ENCODE results near the gene SYNDIG1. TPM values are rescaled to one million over a fixed set of nuclear protein-coding genes. Genes with fewer than 3 reads are reported as not detected.
A peak's percentile ranks its signal among the peaks of the same experiment; 100 is the strongest.

The SYNDIG1 gene
- total RNA-seq, 1 experiment from 2014 or later: 10.2 TPM

- DNase-seq (ENCODE audit: low read depth): peak; percentile 58
These were observed 53.3 kb downstream of the SYNDIG1 start for GRCh38 chr20:24522452-24523330.

GRCh38 chr20:24523661-24524060, 54.2 kb downstream of the SYNDIG1 start:
- no peak for DNase-seq (ENCODE audit: low read depth)

GRCh38 chr20:24528583-24529368, 59.3 kb downstream of the SYNDIG1 start:
- DNase-seq (ENCODE audit: low read depth): no peak

GRCh38 chr20:24529369-24529719, 59.9 kb downstream of the SYNDIG1 start:
- DNase-seq (ENCODE audit: low read depth): no peak

DNA sequence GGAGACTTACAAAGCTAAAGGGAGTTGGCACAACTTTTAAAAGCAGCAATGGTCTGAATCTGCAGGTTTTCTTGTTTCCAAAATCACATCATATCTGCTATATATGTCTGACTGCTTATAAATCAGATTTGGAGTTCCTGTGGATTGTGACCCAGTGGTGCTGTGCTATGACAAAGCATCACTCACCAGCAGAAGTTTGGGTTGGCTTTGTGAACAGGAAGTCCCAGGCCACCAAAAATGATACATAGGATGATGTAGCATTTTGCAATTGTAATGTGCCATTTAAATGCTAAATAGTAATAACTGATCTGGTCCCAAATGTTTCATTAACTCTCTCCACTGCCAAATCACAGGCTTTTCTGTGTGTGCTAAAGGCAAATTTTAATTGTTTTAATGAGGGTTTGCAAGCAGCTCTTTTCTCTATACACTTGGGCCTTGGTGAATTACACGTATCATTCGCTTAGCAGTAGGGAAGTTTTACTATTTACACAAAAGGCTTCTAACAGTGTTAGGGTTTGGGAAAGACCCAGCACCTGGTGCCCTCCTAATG, 60.8 kb downstream of the SYNDIG1 start:
- DNase-seq (ENCODE audit: low read depth): peak; percentile 29

DNA sequence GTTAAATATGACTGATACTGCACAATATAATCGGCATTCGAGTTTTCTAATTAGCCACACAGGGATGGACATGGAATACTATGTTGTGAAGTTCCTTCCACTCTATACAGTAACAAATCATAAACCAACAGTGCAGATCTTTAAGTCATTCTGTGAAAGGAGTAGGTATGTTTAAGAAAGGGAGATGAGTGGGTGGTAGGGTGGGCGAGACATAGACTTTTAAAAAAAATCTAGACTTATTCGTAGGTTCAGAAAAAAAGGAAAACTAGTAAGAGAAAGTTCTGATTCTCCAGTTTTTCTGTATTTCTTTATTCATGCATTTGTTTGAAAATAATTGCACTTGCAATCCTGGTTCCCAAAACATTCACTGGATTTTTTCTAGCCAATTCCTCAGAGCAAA, 61.8 kb downstream of the SYNDIG1 start:
- DNase-seq (ENCODE audit: low read depth): no peak

DNA sequence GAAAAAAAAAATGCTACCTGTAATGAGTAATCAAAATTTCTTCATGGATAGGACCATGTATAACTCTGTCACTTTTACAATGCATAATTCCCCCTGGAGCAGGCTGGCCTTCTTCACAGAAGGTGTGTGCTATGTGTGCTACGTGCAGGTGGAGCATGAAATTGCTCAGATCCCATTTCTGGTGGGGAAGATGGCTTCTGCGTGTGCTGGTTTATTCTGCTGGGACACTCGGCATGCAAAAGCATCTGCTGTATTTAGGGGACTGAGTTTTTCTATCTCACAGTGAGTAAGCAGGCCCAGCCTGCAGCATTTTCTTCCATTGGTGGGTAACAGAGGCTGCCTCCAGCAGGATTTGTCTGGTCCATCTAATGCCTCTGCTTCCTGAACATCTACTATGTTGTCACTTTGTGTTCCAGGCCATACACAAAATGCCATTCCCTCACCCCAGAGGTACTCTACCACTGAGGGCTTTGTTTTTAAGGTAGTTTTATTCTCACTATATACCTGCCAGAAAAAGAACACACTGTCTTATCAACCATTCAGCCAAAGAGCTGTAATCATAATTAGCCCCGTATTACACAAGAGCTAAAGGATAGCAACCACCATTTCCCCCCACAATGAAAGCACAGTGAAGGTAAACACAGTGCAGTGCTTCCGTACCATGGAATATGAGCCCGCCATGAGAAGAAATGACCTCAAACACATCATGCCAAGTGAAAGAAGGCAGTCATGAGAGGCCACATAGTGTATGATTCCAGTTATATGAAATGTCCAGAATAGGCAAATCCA, 62.4 kb downstream of the SYNDIG1 start:
- DNase-seq (ENCODE audit: low read depth): no peak

DNA sequence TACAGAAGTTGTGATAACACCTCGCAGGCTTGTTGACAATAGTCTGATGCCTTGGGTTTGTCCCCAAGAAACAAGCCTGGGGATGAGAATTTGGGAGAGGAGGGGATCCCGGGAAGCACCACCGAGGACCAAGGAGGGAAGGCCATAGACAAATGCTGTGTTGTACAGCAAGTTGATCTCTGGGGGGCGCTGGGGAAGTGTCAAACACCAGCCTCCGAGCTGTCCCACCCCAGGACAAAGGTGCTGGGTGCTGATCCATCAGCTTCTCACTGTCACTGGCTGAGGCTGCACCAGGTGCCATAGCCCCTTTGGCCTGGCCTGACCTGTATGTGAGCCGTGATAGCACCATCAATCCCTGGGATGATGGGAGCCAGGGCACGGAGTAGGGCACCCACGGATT, 64.0 kb downstream of the SYNDIG1 start:
- DNase-seq (ENCODE audit: low read depth): no peak

DNA sequence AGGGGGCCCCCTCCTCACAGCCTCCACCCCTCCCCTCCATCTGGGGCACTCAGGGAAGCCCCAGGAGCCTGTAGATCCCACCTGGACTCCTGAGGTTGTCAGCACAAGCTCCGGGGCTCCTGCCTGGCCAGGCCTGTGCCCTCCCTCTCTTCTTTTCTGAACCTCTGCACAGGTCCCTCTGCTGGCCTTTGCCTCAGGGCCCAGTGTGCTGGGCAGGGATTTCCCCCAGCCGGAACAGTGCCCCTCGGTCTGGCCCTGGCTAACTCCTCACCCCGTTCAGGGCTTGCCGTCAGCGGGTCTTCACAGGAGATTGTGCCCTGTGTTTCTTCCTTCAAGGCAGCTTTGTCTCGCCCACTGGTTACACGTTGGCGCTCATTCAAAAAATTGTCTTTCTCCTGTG, 64.9 kb downstream of the SYNDIG1 start:
- DNase-seq (ENCODE audit: low read depth): no peak

DNA sequence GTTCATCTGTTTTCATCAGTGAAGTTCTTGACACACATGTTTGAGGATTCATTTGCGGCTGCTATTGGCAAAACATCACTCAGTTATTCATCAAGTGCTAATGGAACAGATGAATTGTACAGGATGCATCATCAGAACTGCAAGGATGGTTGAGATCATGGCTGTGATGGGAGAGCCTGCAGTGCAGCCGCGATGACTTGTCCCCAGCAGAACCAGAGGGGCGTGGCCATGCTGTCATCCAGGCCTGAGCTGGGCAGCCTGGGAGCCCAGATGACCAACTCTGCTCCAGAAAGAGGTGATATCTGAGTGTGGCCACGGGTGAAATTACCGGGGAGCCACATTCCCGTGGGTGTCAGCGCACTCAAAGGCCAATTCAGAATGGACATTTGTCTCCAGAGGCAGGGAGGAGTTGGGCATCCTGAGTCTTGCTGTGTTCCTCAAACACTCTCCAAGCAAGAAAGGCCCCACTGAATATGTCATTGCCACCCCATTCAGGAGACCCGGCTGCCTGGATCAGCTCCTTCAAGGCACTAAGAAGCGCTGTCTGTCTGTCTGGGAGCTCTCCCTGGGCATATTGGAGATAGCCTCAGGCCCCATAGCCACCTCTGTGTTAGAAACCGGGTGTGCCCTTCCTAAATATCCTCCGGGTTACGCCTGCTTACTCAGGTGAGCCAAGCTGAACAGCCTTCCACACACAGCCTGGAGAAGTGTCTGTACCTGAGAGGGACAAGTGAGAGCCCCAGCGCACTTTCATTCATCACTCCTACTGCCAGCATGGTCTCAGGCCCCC, 66.7 kb downstream of the SYNDIG1 start:
- peak; percentile 83 for DNase-seq (ENCODE audit: low read depth)

DNA sequence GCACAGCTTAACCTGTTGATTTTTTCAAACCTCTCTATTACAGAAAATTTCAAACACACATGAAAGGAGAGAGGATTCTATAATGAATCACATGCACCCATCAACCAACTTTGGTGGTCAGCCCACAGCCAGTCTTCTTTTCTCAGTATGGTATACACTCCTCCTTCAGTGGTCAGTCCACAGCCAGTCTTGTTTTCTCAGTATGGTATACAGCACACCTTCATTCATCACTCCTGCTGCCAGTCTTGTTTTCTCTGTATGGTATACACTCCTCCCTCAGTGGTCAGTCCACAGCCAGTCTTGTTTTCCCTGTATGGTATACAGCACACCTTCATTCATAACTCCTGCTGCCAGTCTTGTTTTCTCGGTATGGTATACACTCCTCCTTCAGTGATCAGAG, 67.8 kb downstream of the SYNDIG1 start:
- DNase-seq (ENCODE audit: low read depth): no peak

GRCh38 chr20:24542721-24543120, 73.3 kb downstream of the SYNDIG1 start:
- no peak for DNase-seq (ENCODE audit: low read depth)

- DNase-seq (ENCODE audit: low read depth): no peak
These were observed 73.7 kb downstream of the SYNDIG1 start for GRCh38 chr20:24543168-24543567.

GRCh38 chr20:24543741-24544140, 74.3 kb downstream of the SYNDIG1 start:
- no peak for DNase-seq (ENCODE audit: low read depth)

GRCh38 chr20:24544371-24544770, 74.9 kb downstream of the SYNDIG1 start:
- no peak for DNase-seq (ENCODE audit: low read depth)

GRCh38 chr20:24545168-24545567, 75.7 kb downstream of the SYNDIG1 start:
- DNase-seq (ENCODE audit: low read depth): no peak

GRCh38 chr20:24546232-24546892, 76.9 kb downstream of the SYNDIG1 start:
- no peak for DNase-seq (ENCODE audit: low read depth)

DNA sequence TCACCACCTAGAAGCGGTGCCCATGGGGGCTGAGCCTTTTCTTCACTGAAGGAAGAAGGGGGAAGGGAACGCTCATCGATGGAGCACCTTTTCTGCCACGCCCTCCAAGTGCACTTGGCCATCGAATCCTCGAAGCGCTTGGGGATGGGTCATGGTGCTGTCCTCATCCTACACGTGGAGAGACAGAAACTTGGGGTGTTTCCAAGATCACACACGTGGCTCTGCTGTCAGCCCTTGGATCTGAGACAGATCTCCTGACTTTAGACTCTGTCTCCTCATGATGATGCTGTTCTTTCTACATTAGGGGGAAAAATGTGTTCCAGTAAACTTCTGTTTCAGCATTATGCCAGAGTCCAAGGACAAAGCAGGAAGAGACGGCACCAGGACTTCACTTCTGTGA, 78.5 kb downstream of the SYNDIG1 start:
- no peak for DNase-seq (ENCODE audit: low read depth)

DNA sequence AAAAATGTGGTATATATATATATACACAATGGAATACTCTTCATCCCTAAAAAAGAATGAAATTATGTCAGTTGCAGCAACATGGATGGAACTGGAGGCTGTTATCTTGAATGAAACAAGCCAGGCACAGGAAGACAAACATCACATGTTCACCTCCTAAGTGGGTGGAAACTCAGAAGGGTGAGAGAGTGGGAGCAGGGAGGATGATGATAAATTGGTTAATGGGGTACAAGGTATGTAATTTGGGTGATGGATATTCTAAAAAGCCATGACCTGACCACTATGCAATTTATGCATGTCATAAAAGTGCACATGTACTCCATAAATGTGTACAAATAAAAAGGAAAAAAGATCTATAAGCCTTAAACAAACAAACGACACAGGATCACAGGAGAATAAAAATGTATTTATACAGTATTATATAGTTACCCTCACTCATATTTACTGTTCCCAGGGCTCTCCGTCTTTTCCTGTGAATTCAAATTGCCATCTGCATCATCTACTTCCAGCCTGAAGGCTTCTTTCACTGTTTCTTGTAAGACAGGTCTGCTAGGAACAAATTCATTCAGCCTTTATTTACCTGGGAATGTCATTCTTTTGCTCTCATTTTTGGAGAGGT, 89.8 kb downstream of the SYNDIG1 start:
- DNase-seq (ENCODE audit: low read depth): no peak

Measured in RPMI7951 (cell line).